CD4-positive, alpha-beta T cell treated with Interferon gamma for 1 hour (primary cell): ENCODE data around the gene SALL3.

Source experiments
- DNase-seq: peaks from one replicate; pipeline ENCODE4 v3.0.0-alpha.2; 2020

SALL3 gene

GRCh38 chr18:78965917-78966792 lies 13.5 kb upstream of the SALL3 start:
- DNase-seq, result no peak

DNA sequence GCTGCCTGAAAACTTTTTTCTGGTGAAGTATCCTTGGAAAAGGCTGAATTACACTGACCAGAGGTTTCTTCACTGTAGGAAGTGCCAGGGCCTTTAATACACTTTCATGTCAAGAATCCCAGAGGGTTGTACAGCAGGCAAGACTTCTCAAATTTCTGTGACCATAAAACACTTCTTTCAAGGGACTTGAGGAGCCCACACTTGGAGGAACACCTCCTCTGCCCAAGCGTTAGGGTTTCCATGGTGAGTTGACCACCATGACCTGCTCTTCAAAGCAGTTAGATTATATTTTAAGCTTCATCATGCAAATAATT lies 12.9 kb upstream of the SALL3 start:
- DNase-seq, result no peak

- DNase-seq, result no peak
These were observed 11.9 kb upstream of the SALL3 start for GRCh38 chr18:78967692-78968091.

GRCh38 chr18:78969574-78970315 lies 9.9 kb upstream of the SALL3 start:
- no peak for DNase-seq

DNA sequence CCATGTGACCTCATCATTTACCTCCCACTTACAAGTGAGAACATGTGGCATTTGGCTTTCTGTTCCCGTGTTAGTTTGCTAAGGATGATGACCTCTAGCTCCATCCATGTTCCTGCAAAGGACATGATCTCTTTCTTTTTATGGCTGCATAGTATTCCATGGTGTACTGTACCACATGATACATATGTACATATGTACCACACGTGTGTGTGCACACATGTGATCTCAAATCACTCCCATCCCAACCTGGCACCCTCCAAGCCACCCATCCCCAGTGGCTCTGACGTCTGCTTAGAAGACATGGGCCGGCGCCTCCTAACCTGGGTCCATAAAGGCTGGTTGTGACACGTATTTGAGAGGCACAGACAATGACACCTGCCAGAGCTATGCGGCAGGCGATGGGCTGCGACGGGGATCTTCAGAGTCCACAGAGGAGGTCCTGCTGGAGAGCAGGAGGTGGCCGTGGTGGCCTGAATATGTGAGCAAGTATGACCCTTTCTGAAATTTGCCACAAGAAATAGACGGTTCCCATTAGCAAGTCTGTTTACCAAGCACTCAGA lies 8.8 kb upstream of the SALL3 start:
- no peak for DNase-seq

GRCh38 chr18:78971511-78972245 lies 7.9 kb upstream of the SALL3 start:
- no peak for DNase-seq

DNA sequence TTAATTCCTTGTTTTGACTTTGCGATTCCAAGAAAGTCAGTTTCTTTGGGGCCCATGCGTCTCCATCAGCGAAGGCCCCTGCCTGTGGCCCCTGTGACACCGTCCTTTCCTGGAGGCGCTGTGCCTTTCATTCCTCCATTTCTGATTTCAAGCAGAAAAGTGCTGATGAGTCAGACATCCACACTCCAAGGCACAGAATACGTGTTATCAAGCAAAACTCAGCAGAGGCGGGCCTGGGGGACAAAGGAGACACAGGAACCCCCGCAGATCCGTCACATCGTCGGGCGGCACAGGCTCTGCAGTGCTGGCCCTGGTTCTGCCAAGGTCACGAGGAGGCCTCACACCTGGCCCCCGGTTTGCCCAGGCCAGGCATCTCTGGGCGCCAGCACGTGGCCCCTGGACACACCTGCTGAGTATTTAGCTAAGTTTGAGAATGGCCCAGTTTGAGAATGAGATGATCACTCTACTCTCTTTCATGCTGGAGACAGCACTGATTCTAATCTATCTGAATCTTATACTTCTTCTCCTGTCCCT lies 7.2 kb upstream of the SALL3 start:
- DNase-seq, result no peak

GRCh38 chr18:78972930-78973331 lies 6.7 kb upstream of the SALL3 start:
- no peak for DNase-seq

- DNase-seq, result no peak
These were observed 6.1 kb upstream of the SALL3 start for GRCh38 chr18:78973357-78974083.

DNA sequence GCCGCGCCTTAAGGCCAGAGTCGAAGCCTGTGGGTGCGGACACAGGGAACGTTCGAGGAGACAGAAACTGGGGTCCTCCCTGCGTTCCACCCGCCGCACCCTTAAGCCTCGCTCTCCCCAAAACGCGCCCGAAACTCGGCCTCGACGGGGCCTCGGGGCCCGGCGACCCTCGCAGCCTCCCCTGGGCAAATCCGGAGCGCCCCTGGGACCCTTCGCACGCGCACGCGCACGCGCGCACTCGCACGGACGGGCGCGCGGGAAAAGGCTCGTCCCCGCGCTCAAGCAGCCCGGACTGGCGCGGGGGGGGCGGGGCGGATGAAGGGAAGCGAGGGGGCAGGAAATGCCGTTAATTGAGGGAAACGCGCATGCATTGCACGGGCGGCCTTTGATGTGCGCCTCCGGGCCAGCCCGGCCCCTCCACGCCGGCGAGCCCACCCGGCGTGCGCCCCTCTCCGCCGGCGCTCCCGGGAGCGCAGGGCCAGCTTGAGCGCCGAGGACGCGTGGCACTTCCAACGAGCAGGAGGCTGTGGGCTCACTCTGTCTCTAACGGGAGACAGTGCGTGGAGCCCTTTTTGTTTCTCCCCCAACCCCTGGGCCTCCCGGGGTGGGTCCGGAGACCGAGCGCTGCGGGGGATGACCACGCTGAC lies 5.4 kb upstream of the SALL3 start:
- DNase-seq, result no peak

DNA sequence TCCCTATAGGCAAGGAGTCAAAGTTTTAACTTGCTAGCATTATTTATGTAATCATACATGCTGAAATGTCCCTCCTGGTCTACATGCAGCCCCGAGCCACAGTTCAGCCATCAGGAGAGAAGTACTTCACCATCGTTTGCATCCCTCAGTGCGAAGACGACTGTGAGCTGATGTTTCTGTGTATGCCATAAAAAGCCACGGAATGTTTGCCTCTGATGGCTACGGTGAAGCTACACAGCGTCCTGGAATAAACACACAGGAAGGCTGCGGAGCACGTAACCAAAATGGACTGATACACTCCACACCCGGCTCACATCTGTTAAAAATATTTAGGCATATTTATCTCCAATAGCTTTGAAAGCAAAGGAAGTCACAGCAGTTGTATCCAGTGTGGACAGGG lies 4.3 kb upstream of the SALL3 start:
- DNase-seq, result no peak

DNA sequence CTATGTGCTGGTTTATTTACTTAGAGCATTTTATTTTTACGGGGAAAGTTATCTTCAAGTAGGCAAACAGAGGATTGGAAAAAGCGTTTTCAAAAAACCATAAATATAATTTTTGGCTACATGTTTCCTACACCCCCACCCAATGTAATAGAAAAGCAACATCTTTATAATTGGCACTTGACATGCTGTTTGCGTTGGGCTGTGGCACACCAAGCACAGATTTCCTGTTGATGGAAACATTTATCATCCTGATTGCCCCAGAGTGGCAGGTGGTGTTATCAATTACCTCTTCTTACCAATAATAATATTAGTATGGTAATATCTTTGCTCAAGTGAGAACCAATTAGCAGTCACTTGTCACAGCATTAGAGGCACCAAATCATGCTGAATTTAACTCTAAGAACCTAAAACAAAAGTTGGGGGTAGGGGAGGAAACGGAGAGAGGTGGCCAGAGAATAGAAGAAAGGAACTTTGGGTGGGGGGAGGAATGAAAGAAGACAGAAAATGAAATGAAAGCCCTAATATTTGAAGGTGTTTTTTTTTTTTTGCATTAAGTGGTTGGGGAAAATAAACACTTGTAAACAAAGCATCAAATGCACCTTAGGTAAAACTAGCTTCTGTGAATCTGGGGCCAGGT lies 3.8 kb upstream of the SALL3 start:
- DNase-seq, result no peak

GRCh38 chr18:78976765-78977636 lies 2.6 kb upstream of the SALL3 start:
- DNase-seq, result no peak

DNA sequence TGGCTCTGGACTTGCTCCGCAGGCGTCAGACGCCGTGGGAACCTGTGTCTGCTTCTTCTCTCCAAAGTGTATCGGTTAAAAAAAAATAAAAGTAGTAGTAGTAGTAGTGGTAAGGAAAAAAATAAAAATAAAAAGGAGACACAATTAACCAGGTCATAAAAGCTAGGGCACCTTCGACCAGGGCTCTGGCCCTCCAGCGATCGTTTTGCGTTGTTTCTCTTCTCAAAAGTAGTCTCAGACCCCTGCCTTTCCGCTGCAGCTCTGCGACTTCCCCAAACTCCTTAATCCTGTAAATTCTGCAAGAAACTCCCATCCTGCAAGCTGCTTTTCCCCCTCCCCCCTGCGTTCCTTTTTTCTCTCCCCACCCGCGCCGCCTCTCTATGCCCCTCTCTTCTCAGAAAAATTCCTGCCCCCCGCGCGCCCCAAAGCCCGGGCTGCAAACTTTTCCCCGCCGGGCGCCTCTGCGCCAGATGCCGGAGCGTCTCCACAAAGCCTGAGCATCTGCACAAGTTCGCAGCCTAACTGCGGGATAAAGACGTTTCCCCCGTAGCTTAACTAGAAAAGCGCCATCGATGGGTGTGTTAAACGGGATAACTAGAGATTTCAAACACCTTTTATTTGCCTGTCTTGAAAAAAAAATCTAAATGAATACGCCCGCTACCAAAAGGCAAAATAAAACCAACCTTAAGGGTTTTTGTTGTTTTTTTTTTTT lies 1.8 kb upstream of the SALL3 start:
- no peak for DNase-seq

DNA sequence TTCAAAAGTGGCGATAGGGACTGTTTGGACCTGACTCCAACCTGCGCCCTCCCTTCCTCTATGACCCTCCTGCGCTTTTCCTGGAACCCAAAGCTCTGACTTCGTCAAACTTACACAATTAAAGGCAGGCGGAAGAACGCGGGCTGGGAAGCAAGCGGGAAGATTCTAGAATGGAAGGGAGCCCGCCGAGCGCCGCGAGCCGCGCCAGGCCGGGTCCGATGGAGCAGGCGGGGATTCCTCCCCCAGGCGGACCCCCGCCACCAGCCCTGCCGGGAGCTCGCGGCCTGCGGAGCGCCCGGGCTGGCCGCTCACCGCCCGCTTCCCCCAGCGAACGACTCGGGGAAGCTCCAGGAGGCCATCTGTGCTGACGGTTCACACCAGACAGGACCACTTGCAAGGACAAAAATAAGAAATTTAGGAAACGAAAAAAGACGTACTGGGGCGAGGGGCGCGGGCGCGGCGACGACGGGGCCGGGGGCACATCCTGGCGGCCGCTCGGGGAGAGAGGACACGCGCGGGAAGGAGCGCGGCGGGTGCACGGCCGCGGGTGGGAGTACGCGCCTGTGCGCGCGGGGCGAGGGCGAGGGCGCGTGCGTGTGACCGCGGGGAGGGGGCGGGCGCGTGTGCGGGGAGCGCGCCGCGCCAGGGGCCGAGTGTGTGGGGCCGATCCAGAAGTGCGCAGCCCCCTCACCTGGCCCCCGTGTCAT lies 1.1 kb upstream of the SALL3 start:
- no peak for DNase-seq

- no peak for DNase-seq
These were observed 425 bp upstream of the SALL3 start for GRCh38 chr18:78979056-78979729.

DNA sequence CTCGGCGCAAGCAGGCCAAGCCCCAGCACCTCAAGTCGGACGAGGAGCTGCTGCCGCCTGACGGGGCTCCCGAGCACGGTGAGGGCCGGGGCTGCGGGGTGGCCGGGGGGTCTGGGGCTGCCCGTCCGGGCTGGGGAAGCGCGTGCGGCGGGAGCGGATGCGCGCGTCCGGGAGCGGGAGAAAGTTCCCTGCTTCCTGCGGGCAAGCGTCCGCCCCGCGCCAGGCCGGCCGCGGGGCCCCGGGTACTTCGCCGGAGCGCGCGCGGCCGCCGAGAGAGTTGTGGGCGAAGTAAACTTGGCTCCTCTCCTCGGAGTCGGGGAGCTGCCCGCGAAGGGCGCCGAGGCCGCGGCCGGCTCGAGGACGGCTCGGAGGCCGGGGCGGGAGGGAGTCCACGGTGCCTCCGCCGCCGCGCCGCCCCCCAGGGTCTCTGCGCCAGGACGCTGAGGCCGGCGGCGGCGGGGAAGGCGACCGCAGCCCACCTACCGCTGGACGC lies 707 bp downstream of the SALL3 start:
- no peak for DNase-seq

GRCh38 chr18:78980777-78981380 lies 1.3 kb downstream of the SALL3 start:
- DNase-seq, result no peak
